B cell (primary cell): Measurements from ENCODE around the gene DCBLD2. TPM values are rescaled to one million over a fixed set of nuclear protein-coding genes. Genes with fewer than 3 reads are reported as not detected.

Experiments used
- ATAC-seq: fragments of 200-7000 bp; cut with Tn5 transposase; one replicate; pipeline ENCODE4 v1.10.0; 2021; ENCODE audit warnings: low read depth, mild to moderate bottlenecking, moderate number of reproducible peaks, moderate library complexity
- CTCF ChIA-PET: fragments of 350-600 bp; sonication (Branson Sonifier 250); formaldehyde crosslinking; loops from one replicate; lab custom pipeline; 2021; ENCODE audit warnings: antibody characterized with exemption, inconsistent platforms; lab: Charles Lee
- POLR2A ChIA-PET: fragments of 350-600 bp; sonication (Branson Sonifier 250); formaldehyde crosslinking; loops from one replicate; lab custom pipeline; 2021; ENCODE audit warnings: antibody characterized with exemption; lab: Charles Lee
- DNase-seq: peaks from one replicate; pipeline ENCODE4 v3.0.0; 2013
- H2AFZ ChIP-seq: 2 replicates; pipeline ENCODE4 v1.6.1; 2012; ENCODE audit warnings: mild to moderate bottlenecking, low read depth, low read length; ENCODE audit not compliant: insufficient read depth, poor library complexity, severe bottlenecking
- H3K27ac ChIP-seq, 2 donors: 1 replicate in 1 of 2; 2 replicates in 1 of 2; pipeline ENCODE4 v1.5.1; 2012 to 2013; ENCODE audit warnings: low read length in 2 of 2, mild to moderate bottlenecking in 2 of 2, moderate library complexity in 1 of 2
- H3K27me3 ChIP-seq, 4 experiments: fragments of 200-600 bp in 1 of 4; sonication (generic) in 1 of 4; replicated peaks in 1 of 4; 1 replicate in 2 of 4; 2 replicates in 2 of 4; pipeline versions ENCODE4 v1.6.1 to v1.7.0; 2013 to 2016; ENCODE audit warnings: low read length in 3 of 4, mild to moderate bottlenecking in 2 of 4, mixed read lengths in 1 of 4, moderate library complexity in 1 of 4; ENCODE audit not compliant: insufficient read depth in 4 of 4, control insufficient read depth in 3 of 4; ENCODE audit errors: control extremely low read depth in 1 of 4
- H3K36me3 ChIP-seq, 2 experiments: replicated peaks in 1 of 2; 1 replicate in 1 of 2; 2 replicates in 1 of 2; pipeline versions ENCODE4 v1.6.1 to v1.7.1; 2013; ENCODE audit warnings: low read length in 1 of 2; ENCODE audit not compliant: insufficient read depth in 2 of 2, control insufficient read depth in 1 of 2; ENCODE audit errors: control extremely low read depth in 1 of 2, extremely low read depth in 1 of 2
- H3K4me1 ChIP-seq, 2 donors: fragments of 200-600 bp in 1 of 2; sonication (generic) in 1 of 2; 1 replicate in 1 of 2; 2 replicates in 1 of 2; pipeline versions ENCODE4 v1.5.1 to v1.6.1; 2013 to 2017; ENCODE audit warnings: low read length in 2 of 2; ENCODE audit not compliant: control insufficient read depth in 2 of 2, insufficient read depth in 2 of 2
- H3K4me2 ChIP-seq: replicated peaks from 2 replicates; pipeline ENCODE3; 2012; ENCODE audit warnings: mild to moderate bottlenecking, low read depth, low read length; ENCODE audit not compliant: poor library complexity, severe bottlenecking
- H3K4me3 ChIP-seq, 5 experiments: fragments of 200-600 bp in 1 of 5; sonication (generic) in 1 of 5; 1 replicate in 3 of 5; 2 replicates in 2 of 5; pipeline versions ENCODE4 v1.5.1 to v1.7.0; 2011 to 2016; ENCODE audit warnings: low read length in 4 of 5, mild to moderate bottlenecking in 4 of 5, low read depth in 2 of 5, control low read depth in 1 of 5, moderate library complexity in 1 of 5; ENCODE audit not compliant: insufficient read depth in 1 of 5; ENCODE audit errors: control extremely low read depth in 1 of 5, extremely low read depth in 1 of 5
- H3K79me2 ChIP-seq: fragments of 200-600 bp; sonication (generic); one replicate; pipeline ENCODE4 v1.6.0; 2016; ENCODE audit warnings: low read length; ENCODE audit not compliant: control insufficient read depth, insufficient read depth
- H3K9ac ChIP-seq: fragments of 200-600 bp; sonication (generic); 2 replicates; pipeline ENCODE4 v1.6.1; 2017; ENCODE audit warnings: mild to moderate bottlenecking, low read length, moderate library complexity
- H3K9me3 ChIP-seq, 3 donors: one replicate each; pipeline versions ENCODE4 v1.6.1 to v1.7.1; 2013; ENCODE audit warnings: low read length in 2 of 3; ENCODE audit not compliant: control insufficient read depth in 2 of 3, insufficient read depth in 1 of 3; ENCODE audit errors: control extremely low read depth in 1 of 3
- H4K20me1 ChIP-seq: 2 replicates; pipeline ENCODE4 v1.6.0; 2012; ENCODE audit warnings: mild to moderate bottlenecking, low read length; ENCODE audit not compliant: insufficient read depth, control insufficient read depth, poor library complexity, severe bottlenecking
- H3K27ac Mint-ChIP-seq: one replicate; pipeline ENCODE4 v1.8.0; 2021; ENCODE audit warnings: mixed read lengths
- H3K27me3 Mint-ChIP-seq: one replicate; pipeline ENCODE4 v1.8.0; 2021; ENCODE audit warnings: mixed read lengths
- H3K4me1 Mint-ChIP-seq: one replicate; pipeline ENCODE4 v1.8.0; 2021; ENCODE audit warnings: mixed read lengths
- H3K4me3 Mint-ChIP-seq: one replicate; pipeline ENCODE4 v1.8.0; 2021; ENCODE audit warnings: mixed read lengths
- H3K9me3 Mint-ChIP-seq: one replicate; pipeline ENCODE4 v1.8.0; 2022; ENCODE audit warnings: mixed read lengths; ENCODE audit not compliant: insufficient read depth
- CTCF ChIP-seq: fragments of 200-600 bp; IDR thresholded peaks from one replicate; pipeline ENCODE4 v1.8.0; 2022; ENCODE audit warnings: antibody characterized with exemption, mild to moderate bottlenecking
- EZH2 ChIP-seq: IDR thresholded peaks from 2 replicates; pipeline ENCODE4 v1.6.1; 2012; ENCODE audit warnings: borderline replicate concordance, low read depth, mild to moderate bottlenecking, moderate library complexity, low read length; ENCODE audit not compliant: insufficient read depth, poor library complexity, severe bottlenecking
- WGBS: methylation state at CpG from one replicate; pipeline ENCODE4 v1.1.5; 2013; ENCODE audit warnings: missing lambda C conversion rate; ENCODE audit not compliant: insufficient coverage; 5-methylcytosine and 5-hydroxymethylcytosine counted together
- intact Hi-C: fragments of 100-400 bp; cut with micrococcal nuclease; formaldehyde crosslinking; loops from one replicate; pipeline ENCODE4 v1.10.0; 2022
- polyA plus RNA-seq: library from polyadenylated mRNA; depleted of rRNA; stranded (reverse); fragments of >200 nt; gene quantifications from 2 replicates; pipeline ENCODE4 v1.2.3, GENCODE V29; 2012
- total RNA-seq, 2 donors: library from RNA; stranded (reverse); fragments of 120-200 nt in 1 of 2; gene quantifications; 1 replicate in 1 of 2; 2 replicates in 1 of 2; pipeline versions ENCODE4 v1.2.3 to v1.2.4, GENCODE V29; 2013 to 2022

The DCBLD2 gene
- total and polyA plus RNA-seq, 2 donors (not counting 1 experiment from before 2014, with no cell fraction given) = 0.37 to 3.5 TPM

- peaks cover 0 to 3% (median 0%) of the 10 kb centered on the region in 4 experiments for H3K27me3 ChIP-seq
- no peak overlapping the region for H3K4me3 Mint-ChIP-seq
- TF ChIP-seq CTCF = no peak
- TF ChIP-seq EZH2 = no peak
- intact Hi-C loops = no loop called here
- peaks cover 11% of the 10 kb centered on the region for H3K27me3 Mint-ChIP-seq
- peaks cover 2 to 5% of the 10 kb centered on the region in 2 donors for H3K4me1 ChIP-seq
- POLR2A ChIA-PET = no interaction called here
- H3K4me3 ChIP-seq = no peak overlapping the region
- H3K9me3 Mint-ChIP-seq = no peaks in the 10 kb centered on the region
- ATAC-seq (no peak), DNase-seq (no peak)
- H3K36me3 ChIP-seq = no peaks in the 10 kb centered on the region
- no peaks in the 10 kb centered on the region for H3K9me3 ChIP-seq
- H4K20me1 ChIP-seq = no peaks in the 10 kb centered on the region
- H3K27ac Mint-ChIP-seq = no peak overlapping the region
- H2AFZ ChIP-seq = no peak overlapping the region
- no peak overlapping the region for H3K27ac ChIP-seq
- no peaks in the 10 kb centered on the region for H3K79me2 ChIP-seq
- H3K4me2 ChIP-seq = no peak overlapping the region
- H3K4me1 Mint-ChIP-seq = peaks cover 13% of the 10 kb centered on the region
- H3K9ac ChIP-seq = no peak overlapping the region
- CTCF ChIA-PET = no interaction called here
Observed at GRCh38 chr3:98766924-98767323, 134.6 kb downstream of the DCBLD2 start.

- H3K27ac ChIP-seq = no peak overlapping the region
- peaks cover 0 to 3% (median 0%) of the 10 kb centered on the region in 4 experiments for H3K27me3 ChIP-seq
- Mint-ChIP-seq H3K9me3 (no peaks in the 10 kb centered on the region), H3K4me3 (no peak overlapping the region), H3K27ac (no peak overlapping the region), H3K27me3 (peaks cover 12% of the 10 kb centered on the region), H3K4me1 (peaks cover 17% of the 10 kb centered on the region)
- no peak overlapping the region for H3K4me3 ChIP-seq
- H3K79me2 ChIP-seq = no peaks in the 10 kb centered on the region
- TF ChIP-seq EZH2 = no peak
- TF ChIP-seq CTCF = no peak
- DNase-seq (no peak), ATAC-seq (no peak)
- ChIA-PET POLR2A (no interaction called here), CTCF (no interaction called here)
- H4K20me1 ChIP-seq = no peaks in the 10 kb centered on the region
- no peak overlapping the region for H2AFZ ChIP-seq
- H3K9me3 ChIP-seq = no peaks in the 10 kb centered on the region
- intact Hi-C loops = no loop called here
- H3K36me3 ChIP-seq = no peaks in the 10 kb centered on the region
- WGBS = 24% methylated on average over 2 of the region's 4 CpGs
- peaks cover 6 to 8% of the 10 kb centered on the region in 2 donors for H3K4me1 ChIP-seq
- no peak overlapping the region for H3K4me2 ChIP-seq
- H3K9ac ChIP-seq = no peak overlapping the region
Observed at GRCh38 chr3:98765721-98766120, 135.8 kb downstream of the DCBLD2 start.
